Measurements from ENCODE around the gene KCNG2. TPM values are rescaled to one million over a fixed set of nuclear protein-coding genes. Genes with fewer than 3 reads are reported as not detected.

KCNG2 gene
- total and polyA plus RNA-seq, 10 of the 15 experiments (the other 5 are each of a cell fraction or from before 2014, with no cell fraction given) = 0.20 to 0.23 TPM; not detected in 8

GRCh38 chr18:79832169-79832568 is 34.4 kb downstream of the KCNG2 start (continued):
- TF ChIP-seq ZSCAN29 (IDR thresholded peaks at IDR 0.05) (no peak), MEF2A (IDR thresholded peaks at IDR 0.05; ENCODE audit: insufficient read depth, low read depth, low read length) (no peak), SREBF2 (IDR thresholded peaks at IDR 0.05; ENCODE audit: low read length) (no peak), EED (IDR thresholded peaks at IDR 0.05; ENCODE audit: low read depth) (no peak), SREBF1 (IDR thresholded peaks at IDR 0.05; ENCODE audit: low read length) (no peak), HDAC2 (IDR thresholded peaks at IDR 0.05) (no peak), POU2F2 (IDR thresholded peaks at IDR 0.05; ENCODE audit: borderline replicate concordance, low read depth, low read length) (no peak)
- TF ChIP-seq, protein P1, sequence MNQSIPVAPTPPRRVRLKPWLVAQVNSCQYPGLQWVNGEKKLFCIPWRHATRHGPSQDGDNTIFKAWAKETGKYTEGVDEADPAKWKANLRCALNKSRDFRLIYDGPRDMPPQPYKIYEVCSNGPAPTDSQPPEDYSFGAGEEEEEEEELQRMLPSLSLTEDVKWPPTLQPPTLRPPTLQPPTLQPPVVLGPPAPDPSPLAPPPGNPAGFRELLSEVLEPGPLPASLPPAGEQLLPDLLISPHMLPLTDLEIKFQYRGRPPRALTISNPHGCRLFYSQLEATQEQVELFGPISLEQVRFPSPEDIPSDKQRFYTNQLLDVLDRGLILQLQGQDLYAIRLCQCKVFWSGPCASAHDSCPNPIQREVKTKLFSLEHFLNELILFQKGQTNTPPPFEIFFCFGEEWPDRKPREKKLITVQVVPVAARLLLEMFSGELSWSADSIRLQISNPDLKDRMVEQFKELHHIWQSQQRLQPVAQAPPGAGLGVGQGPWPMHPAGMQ (IDR thresholded peaks at IDR 0.05; ENCODE audit: borderline replicate concordance) = no peak

- in situ Hi-C loops (cut with MboI) (no loop called here), intact Hi-C loops (cut with micrococcal nuclease; ENCODE audit: unreplicated experiment) (no loop called here)
- ChIA-PET SMC1A (ENCODE audit: uncharacterized antibody, unreplicated experiment) (no interaction called here), RAD21 (ENCODE audit: unreplicated experiment) (no interaction called here), POLR2A (no interaction called here), CTCF (no interaction called here)
- WGBS (ENCODE audit: insufficient coverage, insufficient replicate concordance, low lambda C conversion rate, missing lambda C conversion rate) = 37% methylated on average over 6 of the region's 6 CpGs
- FAIRE-seq = no peak
- Histone ChIP-seq H3K27ac (ENCODE audit: control insufficient read depth, insufficient read depth) (no peak overlapping the region), H3K4me1 (ENCODE audit: control insufficient read depth, insufficient read depth, low read length) (no peaks in the 10 kb centered on the region), H2AFZ (ENCODE audit: control insufficient read depth, low read depth, low read length) (no peak overlapping the region), H3K9me3 (replicated peaks; ENCODE audit: control insufficient read depth, insufficient read depth, low read length) (no peaks in the 10 kb centered on the region; the same call in 2 of the 3 replicates), H3K4me3 (no peak overlapping the region), H3K27me3 (replicated peaks in 1 of 2; ENCODE audit: control insufficient read depth in 2 of 2, insufficient read depth in 2 of 2, low read length in 1 of 2) (no peaks in the 10 kb centered on the region), H3K79me2 (ENCODE audit: control insufficient read depth, insufficient read depth, low read length) (no peaks in the 10 kb centered on the region), H3K9ac (ENCODE audit: control insufficient read depth, insufficient read depth, low read length) (no peak overlapping the region), H4K20me1 (ENCODE audit: control insufficient read depth, insufficient read depth) (no peaks in the 10 kb centered on the region), H3K4me2 (ENCODE audit: control insufficient read depth, insufficient read depth) (no peak overlapping the region), H3K36me3 (ENCODE audit: control insufficient read depth in 2 of 2, insufficient read depth in 2 of 2, low read length in 1 of 2) (no peaks in the 10 kb centered on the region)
- BruUV-seq (replicated peaks) = no TSS peak
- no peak for DNase-seq (ENCODE audit: low read depth, low spot score)
- TF ChIP-seq, protein P2, sequence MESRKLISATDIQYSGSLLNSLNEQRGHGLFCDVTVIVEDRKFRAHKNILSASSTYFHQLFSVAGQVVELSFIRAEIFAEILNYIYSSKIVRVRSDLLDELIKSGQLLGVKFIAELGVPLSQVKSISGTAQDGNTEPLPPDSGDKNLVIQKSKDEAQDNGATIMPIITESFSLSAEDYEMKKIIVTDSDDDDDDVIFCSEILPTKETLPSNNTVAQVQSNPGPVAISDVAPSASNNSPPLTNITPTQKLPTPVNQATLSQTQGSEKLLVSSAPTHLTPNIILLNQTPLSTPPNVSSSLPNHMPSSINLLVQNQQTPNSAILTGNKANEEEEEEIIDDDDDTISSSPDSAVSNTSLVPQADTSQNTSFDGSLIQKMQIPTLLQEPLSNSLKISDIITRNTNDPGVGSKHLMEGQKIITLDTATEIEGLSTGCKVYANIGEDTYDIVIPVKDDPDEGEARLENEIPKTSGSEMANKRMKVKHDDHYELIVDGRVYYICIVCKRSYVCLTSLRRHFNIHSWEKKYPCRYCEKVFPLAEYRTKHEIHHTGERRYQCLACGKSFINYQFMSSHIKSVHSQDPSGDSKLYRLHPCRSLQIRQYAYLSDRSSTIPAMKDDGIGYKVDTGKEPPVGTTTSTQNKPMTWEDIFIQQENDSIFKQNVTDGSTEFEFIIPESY (IDR thresholded peaks at IDR 0.05) = no peak
- TF ChIP-seq HSF1 (IDR thresholded peaks at IDR 0.05; ENCODE audit: low read depth, low read length) (no peak), NFYB (IDR thresholded peaks at IDR 0.05; ENCODE audit: insufficient read depth, low read depth, low read length) (no peak), SMC3 (IDR thresholded peaks at IDR 0.05; ENCODE audit: borderline replicate concordance, low read length) (no peak), YBX1 (IDR thresholded peaks at IDR 0.05) (no peak), TCF3 (IDR thresholded peaks at IDR 0.05; ENCODE audit: borderline replicate concordance, insufficient read depth, low read depth, low read length) (no peak)
- ATAC-seq = no peak
Observed at GRCh38 chr18:79834834-79835233, 37.1 kb downstream of the KCNG2 start.

All from GM12878 (cell line).